Peyer's patch (tissue), 4 donors: ENCODE measurements around the gene MAP2K3.

ENCODE experiments used
- CTCF ChIP-seq, 6 experiments: fragments of 450-650 bp in 4 of 6; fragments of 200-600 bp in 2 of 6; sonication (generic) in 1 of 6; IDR thresholded peaks; one replicate each; pipeline ENCODE4 v1.5.1; 2017 to 2019; ENCODE audit warnings: antibody characterized with exemption in 6 of 6, mild to moderate bottlenecking in 3 of 6, moderate library complexity in 1 of 6
- POLR2A ChIP-seq, 2 donors: fragments of 450-650 bp; IDR thresholded peaks; one replicate each; pipeline ENCODE4 v1.5.1; 2017; ENCODE audit warnings: antibody characterized with exemption in 2 of 2, mild to moderate bottlenecking in 2 of 2, moderate library complexity in 2 of 2

- TF ChIP-seq CTCF (IDR thresholded peaks at IDR 0.05) = no peak
- TF ChIP-seq POLR2A (IDR thresholded peaks at IDR 0.05) = no peak
Measured at GRCh38 chr17:21282231-21282630, 2.3 kb upstream of the MAP2K3 start.
